Measurements from ENCODE around the gene TMC6.

- TF ChIP-seq POLR2AphosphoS5 (IDR thresholded peaks at IDR 0.05) = no peak
- TF ChIP-seq CTCF (IDR thresholded peaks at IDR 0.05) = no peak
- no peak for TF ChIP-seq EP300 (IDR thresholded peaks at IDR 0.05)
These were observed 4.2 kb upstream of the TMC6 start for GRCh38 chr17:78132767-78133178.

Measured in sigmoid colon (tissue), 4 donors.